K562 (cell line): ENCODE measurements around the gene PTPN1. TPM values are rescaled to one million over a fixed set of nuclear protein-coding genes. Genes with fewer than 3 reads are reported as not detected.

Source experiments
- ATAC-seq: fragments of 200-7000 bp; cut with Tn5 transposase; 3 replicates; pipeline ENCODE4 v1.9.1; 2020; ENCODE audit warnings: moderate library complexity
- BruUV-seq: library from RNA; stranded (reverse); fragments of 400-500 nt; replicated peaks from 2 replicates; lab custom pipeline; 2021; lab: Mats Ljungman, UMichigan
- CTCF ChIA-PET: fragments of 300-600 bp; formaldehyde crosslinking; extraction: SDS; loops from one replicate; lab custom pipeline; 2021; ENCODE audit warnings: low intra/inter-chr PET ratio; lab: Yijun Ruan, JAX
- POLR2A ChIA-PET: fragments of 300-600, 350-650 bp; sonication (Branson Sonifier 250); formaldehyde crosslinking; extraction: SDS; loops from one replicate; lab custom pipeline; 2021; ENCODE audit warnings: antibody characterized with exemption, inconsistent platforms; lab: Yijun Ruan, JAX
- DNase-seq, 4 experiments: peaks; one replicate each; pipeline versions ENCODE4 v3.0.0 to v3.0.0-alpha.2; 2011 to 2018; ENCODE audit warnings: low spot score in 3 of 4, mixed read lengths in 3 of 4; ENCODE audit errors: extremely low read depth in 1 of 4
- FAIRE-seq: peaks from 2 replicates; lab custom pipeline; 2011; peaks lifted over from hg19 to GRCh38; lab: Jason Lieb, UNC
- H2AFZ ChIP-seq: 2 replicates; pipeline ENCODE4 v1.6.0; 2011; ENCODE audit warnings: low read depth, low read length, control low read depth, inconsistent platforms
- H3K27ac ChIP-seq: fragments of 200-600 bp; 3 replicates; pipeline ENCODE4 v1.8.0; 2011; ENCODE audit warnings: low read depth, mild to moderate bottlenecking, control low read depth, inconsistent platforms, low read length, moderate library complexity, mixed read lengths; ENCODE audit errors: extremely low read depth
- H3K27me3 ChIP-seq, 2 experiments: fragments of 300-600 bp in 1 of 2; 2 replicates in 1 of 2; 3 replicates in 1 of 2; pipeline versions ENCODE4 v1.6.0 to v1.8.0; 2011; ENCODE audit warnings: inconsistent platforms in 2 of 2, low read length in 2 of 2, mild to moderate bottlenecking in 1 of 2, mixed read lengths in 1 of 2, moderate library complexity in 1 of 2; ENCODE audit not compliant: control insufficient read depth in 2 of 2, insufficient read depth in 2 of 2
- H3K36me3 ChIP-seq: fragments of 300-600 bp; 3 replicates; pipeline ENCODE4 v1.8.0; 2011; ENCODE audit warnings: mild to moderate bottlenecking, low read length, inconsistent platforms; ENCODE audit not compliant: control insufficient read depth, insufficient read depth
- H3K4me1 ChIP-seq, 2 experiments: fragments of 200-600 bp in 1 of 2; replicated peaks in 1 of 2; 2 replicates in 1 of 2; 3 replicates in 1 of 2; pipeline versions ENCODE4 v1.5.1 to v1.8.0; 2011; ENCODE audit warnings: inconsistent platforms in 2 of 2, low read length in 2 of 2, mild to moderate bottlenecking in 1 of 2, mixed read lengths in 1 of 2, moderate library complexity in 1 of 2; ENCODE audit not compliant: control insufficient read depth in 2 of 2, insufficient read depth in 2 of 2
- H3K4me2 ChIP-seq: 2 replicates; pipeline ENCODE4 v1.6.1; 2011; ENCODE audit warnings: low read length, control low read depth, inconsistent platforms, mixed read lengths; ENCODE audit not compliant: insufficient read depth
- H3K4me3 ChIP-seq: fragments of 200-600 bp; sonication (generic), shearing (Covaris generic); 2 replicates; pipeline ENCODE4 v1.5.1; 2016; ENCODE audit warnings: control low read depth, inconsistent platforms
- H3K79me2 ChIP-seq: fragments of 200-600 bp; 3 replicates; pipeline ENCODE4 v1.8.0; 2011; ENCODE audit warnings: low read length, inconsistent platforms; ENCODE audit not compliant: control insufficient read depth, insufficient read depth
- H3K9ac ChIP-seq, 2 experiments: 2 replicates each; pipeline versions ENCODE4 v1.6.0 to v1.6.1; 2011; ENCODE audit warnings: low read depth in 2 of 2, low read length in 2 of 2, control low read depth in 1 of 2, inconsistent platforms in 1 of 2, mild to moderate bottlenecking in 1 of 2, mixed read lengths in 1 of 2; ENCODE audit not compliant: insufficient read depth in 1 of 2
- H3K9me1 ChIP-seq: one replicate; pipeline ENCODE4 v1.6.0; 2011; ENCODE audit warnings: inconsistent platforms, mild to moderate bottlenecking, low read length, moderate library complexity; ENCODE audit not compliant: control insufficient read depth, insufficient read depth
- H3K9me3 ChIP-seq: replicated peaks from 2 replicates; pipeline ENCODE4 v1.5.1; 2011; ENCODE audit warnings: low read depth, low read length, inconsistent platforms; ENCODE audit not compliant: control insufficient read depth, insufficient read depth
- H4K20me1 ChIP-seq: replicated peaks from 2 replicates; pipeline ENCODE4 v1.6.1; 2011; ENCODE audit warnings: low read length, inconsistent platforms, mixed read lengths; ENCODE audit not compliant: control insufficient read depth, insufficient read depth
- AFF4 ChIP-seq: sonication (generic); formaldehyde crosslinking; IDR thresholded peaks from 2 replicates; pipeline ENCODE4 v1.8.0; 2023; ENCODE audit warnings: mild to moderate bottlenecking, missing genetic modification reagents
- BRD9 ChIP-seq: fragments of 450-650 bp; IDR thresholded peaks from 2 replicates; pipeline ENCODE4 v1.6.1; 2018; ENCODE audit warnings: low read depth; ENCODE audit not compliant: partially characterized antibody
- CC2D1A ChIP-seq: fragments of 450-650 bp; IDR thresholded peaks from 2 replicates; pipeline ENCODE4 v1.6.1; 2017; ENCODE audit warnings: mild to moderate bottlenecking
- EP400 ChIP-seq: fragments of 450-650 bp; IDR thresholded peaks from 2 replicates; pipeline ENCODE4 v1.6.1; 2017; ENCODE audit warnings: antibody characterized with exemption, mild to moderate bottlenecking, moderate library complexity
- HDAC3 ChIP-seq: fragments of 450-650 bp; IDR thresholded peaks from 2 replicates; pipeline ENCODE4 v1.6.1; 2018; ENCODE audit warnings: borderline replicate concordance, mild to moderate bottlenecking, moderate library complexity; ENCODE audit not compliant: partially characterized antibody
- MECOM ChIP-seq: fragments of 250-450 bp; sonication (Bioruptor Pico); IDR thresholded peaks from 2 replicates; pipeline ENCODE4 v1.8.0; 2022; ENCODE audit warnings: inconsistent platforms
- MEIS2 ChIP-seq: fragments of 450-650 bp; IDR thresholded peaks from 2 replicates; pipeline ENCODE4 v1.6.1; 2014; ENCODE audit warnings: mild to moderate bottlenecking; ENCODE audit not compliant: partially characterized antibody
- NR2C2 ChIP-seq, 2 experiments: fragments of 200-800 bp in 1 of 2; sonication (Bioruptor generic) in 1 of 2; sonication (generic) in 1 of 2; formaldehyde crosslinking in 1 of 2; IDR thresholded peaks; 2 replicates each; pipeline versions ENCODE4 v1.6.1 to v1.8.0; 2016 to 2022; ENCODE audit warnings: mild to moderate bottlenecking in 1 of 2, missing compliant biosample characterization in 1 of 2, missing genetic modification characterization in 1 of 2, missing genetic modification reagents in 1 of 2
- RBFOX2 ChIP-seq: fragments of 200-400 bp; formaldehyde crosslinking; IDR thresholded peaks from 2 replicates; pipeline ENCODE4 v1.6.1; 2017; ENCODE audit warnings: low read depth, mild to moderate bottlenecking, low read length, moderate library complexity
- SMAD4 ChIP-seq: fragments of 250-450 bp; sonication (Bioruptor Pico); conservative IDR thresholded peaks from 2 replicates; pipeline ENCODE4 v1.8.0; 2021; ENCODE audit warnings: inconsistent platforms, mild to moderate bottlenecking, moderate library complexity
- U2AF2 ChIP-seq: fragments of 200-400 bp; formaldehyde crosslinking; optimal IDR thresholded peaks from 2 replicates; pipeline ENCODE3; 2017; ENCODE audit warnings: low read depth, mild to moderate bottlenecking, low read length
- ZNF133 ChIP-seq: fragments of 250-450 bp; sonication (Bioruptor Pico); IDR thresholded peaks from 2 replicates; pipeline ENCODE4 v1.4.0; 2020; ENCODE audit warnings: mild to moderate bottlenecking
- ZNF395 ChIP-seq: fragments of 200-800 bp; sonication (Bioruptor generic); IDR thresholded peaks from 2 replicates; pipeline ENCODE4 v1.6.1; 2017; ENCODE audit warnings: missing genetic modification characterization, missing compliant biosample characterization
- ZNF668 ChIP-seq: fragments of 250-450 bp; sonication (Bioruptor Pico); IDR thresholded peaks from 2 replicates; pipeline ENCODE4 v1.8.0; 2022; ENCODE audit warnings: mild to moderate bottlenecking, inconsistent platforms
- WGBS: fragments of 100-300 bp; shearing (Covaris generic); methylation state at CpG from one replicate; pipeline ENCODE4 v1.1.6; 2016; ENCODE audit warnings: low coverage, mixed read lengths; ENCODE audit not compliant: insufficient coverage; ENCODE audit errors: missing lambda C conversion rate; 5-methylcytosine and 5-hydroxymethylcytosine counted together
- in situ Hi-C: fragments of 300-500 bp; cut with MboI; formaldehyde crosslinking; loops from 4 replicates; pipeline ENCODE4 v1.15.0; 2018; ENCODE audit warnings: inconsistent platforms, mixed read lengths
- intact Hi-C: fragments of 100-400 bp; cut with micrococcal nuclease; formaldehyde crosslinking; loops from 2 replicates; pipeline ENCODE4 v1.14.2; 2022
- polyA plus RNA-seq, 8 experiments: library from polyadenylated mRNA; depleted of rRNA in 4 of 8; stranded (reverse) in 5 of 8; unstranded in 3 of 8; fragments of >200 nt; fragmentation: Nextera tagmentation in 2 of 8; fragmentation: Illumina TruSeq in 1 of 8; extraction: Ambion mirVana in 2 of 8; extraction: Trizol in 1 of 8; gene quantifications; 2 replicates each; pipeline versions ENCODE4 v1.2.1 to v1.2.3, GENCODE V29; 2011 to 2014; ENCODE audit warnings: inconsistent platforms in 1 of 8, missing spikeins in 1 of 8
- total RNA-seq, 7 experiments: library from RNA; depleted of rRNA in 6 of 7; stranded (reverse); fragments of >200 nt in 6 of 7; fragmentation: Illumina TruSeq in 2 of 7; extraction: Trizol in 2 of 7; gene quantifications; 2 replicates each; pipeline versions ENCODE4 v1.2.1 to v1.2.3, GENCODE V29; 2011 to 2021; ENCODE audit warnings: low replicate concordance in 1 of 7

Gene PTPN1
- total and polyA plus RNA-seq, 9 of the 15 experiments (the other 6 are each of a cell fraction or from before 2014, with no cell fraction given), result 11.0 to 85.3 (median 54.0) TPM

GRCh38 chr20:50504231-50504823 lies 5.9 kb upstream of the PTPN1 start:
- ATAC-seq (peak; percentile 60), FAIRE-seq (peak; percentile 77), DNase-seq (peak; percentile 45 to 67 (median 50))
- Histone ChIP-seq H3K4me3 (no peak overlapping the region), H2AFZ (peak overlapping the region; percentile 82), H4K20me1 (no peaks in the 10 kb centered on the region), H3K4me1 (peaks cover 5 to 31% of the 10 kb centered on the region in 2 experiments), H3K9ac (peak overlapping the region; percentile 16 to 31; a peak in 2 of 4 replicates), H3K9me3 (no peaks in the 10 kb centered on the region; the same call in 1 of the 2 replicates), H3K36me3 (no peaks in the 10 kb centered on the region), H3K4me2 (peak overlapping the region; percentile 59; the same call in 1 of the 2 replicates), H3K27ac (peak overlapping the region; percentile 23; the same call in 2 of the 3 replicates), H3K9me1 (no peaks in the 10 kb centered on the region), H3K27me3 (no peaks in the 10 kb centered on the region), H3K79me2 (no peaks in the 10 kb centered on the region)
- CTCF ChIA-PET, result no interaction called here
- POLR2A ChIA-PET, result no interaction called here
- in situ Hi-C loops (no loop called here), intact Hi-C loops (loop anchor here (1.0 kb wide), 1 partner anchor 66 kb away; no protein-coding TSS in a partner anchor)
- 42% methylated on average over 4 of the region's 4 CpGs for whole genome bisulfite sequencing
- no TSS peak for BruUV-seq
- TF ChIP-seq SMAD4 (CRISPR knock-in tag) (peak; percentile 46), RBFOX2 (no peak), MECOM (CRISPR knock-in tag) (no peak; the same call in none of the 2 replicates), AFF4 (CRISPR knock-in tag) (no peak), CC2D1A (peak; percentile 92), ZNF395 (CRISPR knock-in tag) (0 out of 2 replicates have a peak, but pooled peaks have one; percentile 30), NR2C2 (CRISPR knock-in tag; IDR thresholded peaks at IDR 0.05) (no peak), NR2C2 (tag; IDR thresholded peaks at IDR 0.05) (peak; percentile 61), HDAC3 (peak; percentile 26), U2AF2 (no peak), ZNF668 (CRISPR knock-in tag) (0 out of 2 replicates have a peak, but pooled peaks have one; percentile 20), ZNF133 (no peak), EP400 (peak; percentile 45; the same call in 1 of the 2 replicates), BRD9 (peak; percentile 67), MEIS2 (peak; percentile 39)
